Breast epithelium (tissue), 4 donors: ENCODE measurements around the gene COL23A1. TPM values are rescaled to one million over a fixed set of nuclear protein-coding genes. Genes with fewer than 3 reads are reported as not detected.
A peak's percentile ranks its signal among the peaks of the same experiment; 100 is the strongest.

ENCODE experiments used
- DNase-seq, 2 donors: peaks; one replicate each; pipeline ENCODE4 v3.0.0-alpha.2; 2019; ENCODE audit warnings: low spot score in 2 of 2
- H3K27ac ChIP-seq, 2 donors: fragments of 200-600 bp; sonication (generic) in 1 of 2; one replicate each; pipeline ENCODE4 v1.5.1; 2016 to 2019; ENCODE audit warnings: mild to moderate bottlenecking in 1 of 2
- H3K27me3 ChIP-seq, 2 donors: fragments of 200-600 bp; sonication (generic) in 1 of 2; one replicate each; pipeline versions ENCODE4 v1.5.1 to v1.6.0; 2017 to 2019; ENCODE audit warnings: control low read depth in 1 of 2, mild to moderate bottlenecking in 1 of 2
- H3K36me3 ChIP-seq: fragments of 200-600 bp; one replicate; pipeline ENCODE4 v1.5.1; 2019
- H3K4me1 ChIP-seq, 2 donors: fragments of 200-600 bp; sonication (generic); one replicate each; pipeline ENCODE4 v1.5.1; 2016 to 2019; ENCODE audit warnings: control low read depth in 1 of 2
- H3K4me3 ChIP-seq, 3 donors: fragments of 200-600 bp; sonication (generic); 1 replicate in 2 of 3; 2 replicates in 1 of 3; pipeline ENCODE4 v1.5.1; 2016 to 2019; ENCODE audit warnings: mild to moderate bottlenecking in 3 of 3, moderate library complexity in 2 of 3
- H3K9me3 ChIP-seq, 2 donors: fragments of 200-600 bp; sonication (generic) in 1 of 2; one replicate each; pipeline ENCODE4 v1.5.1; 2016 to 2019; ENCODE audit warnings: control low read depth in 1 of 2
- POLR2A ChIP-seq: fragments of 450-650 bp; IDR thresholded peaks from one replicate; pipeline ENCODE4 v1.6.1; 2016; ENCODE audit warnings: antibody characterized with exemption, mild to moderate bottlenecking, moderate library complexity
- POLR2AphosphoS5 ChIP-seq, 3 donors: sonication (generic); formaldehyde crosslinking; IDR thresholded peaks; one replicate each; pipeline ENCODE4 v1.6.1; 2017; ENCODE audit warnings: antibody characterized with exemption in 3 of 3
- intact Hi-C: fragments of 100-400 bp; cut with DNase I; formaldehyde crosslinking; loops from one replicate; pipeline ENCODE4 v1.15.1; 2023; ENCODE audit warnings: low total_unique reads
- total RNA-seq, 3 donors: library from RNA; depleted of rRNA; stranded (reverse); fragments of >200 nt; gene quantifications; one replicate each; pipeline ENCODE4 v1.1.0, GENCODE V29; 2016
- TF ChIP-seq, protein P1 (sequence below), 3 donors: fragments of 450-650 bp; IDR thresholded peaks; one replicate each; pipeline ENCODE4 v1.5.1; 2016 to 2017; ENCODE audit warnings: antibody characterized with exemption in 3 of 3, mild to moderate bottlenecking in 3 of 3, moderate library complexity in 3 of 3

COL23A1 gene
- total RNA-seq, 3 donors from 2014 or later = 0.32 to 3.3 (median 2.6) TPM

DNA sequence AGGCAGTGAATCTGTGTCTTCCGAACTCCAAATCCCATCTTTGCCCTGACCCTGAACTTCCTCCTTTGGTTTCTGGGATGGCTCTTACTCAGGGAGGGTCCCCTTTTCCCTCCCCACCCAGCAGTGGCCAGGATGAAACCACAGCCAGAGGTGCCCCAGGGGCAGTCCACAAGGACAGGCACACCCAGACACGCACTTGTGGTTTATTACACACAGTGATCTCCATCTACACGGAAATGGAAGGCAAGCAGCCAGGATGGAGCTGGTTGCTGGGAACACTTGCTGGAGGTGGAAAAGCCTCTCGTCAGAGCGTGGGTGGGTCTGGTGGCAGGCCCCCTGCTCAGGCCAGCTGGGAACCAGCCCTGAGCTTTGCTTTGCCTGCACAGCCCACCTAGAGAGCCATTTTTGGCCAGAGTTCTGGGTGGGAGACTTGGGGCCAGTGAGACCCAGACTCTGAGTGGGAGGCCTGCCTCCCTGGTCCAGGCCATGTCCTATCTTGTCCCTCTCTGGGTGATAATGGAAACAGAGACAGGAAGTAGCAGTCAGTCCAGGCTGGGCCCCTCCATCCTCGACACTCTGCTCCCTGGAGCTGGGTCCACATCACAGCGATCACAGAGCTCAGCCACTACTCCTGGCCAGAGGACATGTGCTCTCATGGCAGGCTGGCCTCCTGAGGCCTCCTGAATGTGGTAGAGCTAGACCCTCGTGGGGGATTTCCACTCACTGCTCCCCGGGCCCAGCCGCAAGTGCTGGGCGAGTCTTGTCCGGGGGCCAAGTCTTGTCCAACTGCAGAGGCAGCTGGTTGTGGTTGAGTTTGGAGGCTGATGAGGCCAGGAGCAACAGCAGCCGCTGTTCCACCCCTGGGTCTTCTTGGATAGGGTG is 352.5 kb downstream of the COL23A1 start:
- Histone ChIP-seq H3K9me3 (no peaks in the 10 kb centered on the region), H3K4me3 (peak overlapping the region in 1 of 3 donors; percentile 5), H3K27ac (peak overlapping the region; percentile 71 to 89), H3K4me1 (peaks cover 12 to 26% of the 10 kb centered on the region in 2 donors), H3K27me3 (no peaks in the 10 kb centered on the region), H3K36me3 (no peaks in the 10 kb centered on the region)
- intact Hi-C loops = no loop called here
- TF ChIP-seq POLR2AphosphoS5 (IDR thresholded peaks at IDR 0.05) (no peak), POLR2A (no peak)
- TF ChIP-seq, protein P1, sequence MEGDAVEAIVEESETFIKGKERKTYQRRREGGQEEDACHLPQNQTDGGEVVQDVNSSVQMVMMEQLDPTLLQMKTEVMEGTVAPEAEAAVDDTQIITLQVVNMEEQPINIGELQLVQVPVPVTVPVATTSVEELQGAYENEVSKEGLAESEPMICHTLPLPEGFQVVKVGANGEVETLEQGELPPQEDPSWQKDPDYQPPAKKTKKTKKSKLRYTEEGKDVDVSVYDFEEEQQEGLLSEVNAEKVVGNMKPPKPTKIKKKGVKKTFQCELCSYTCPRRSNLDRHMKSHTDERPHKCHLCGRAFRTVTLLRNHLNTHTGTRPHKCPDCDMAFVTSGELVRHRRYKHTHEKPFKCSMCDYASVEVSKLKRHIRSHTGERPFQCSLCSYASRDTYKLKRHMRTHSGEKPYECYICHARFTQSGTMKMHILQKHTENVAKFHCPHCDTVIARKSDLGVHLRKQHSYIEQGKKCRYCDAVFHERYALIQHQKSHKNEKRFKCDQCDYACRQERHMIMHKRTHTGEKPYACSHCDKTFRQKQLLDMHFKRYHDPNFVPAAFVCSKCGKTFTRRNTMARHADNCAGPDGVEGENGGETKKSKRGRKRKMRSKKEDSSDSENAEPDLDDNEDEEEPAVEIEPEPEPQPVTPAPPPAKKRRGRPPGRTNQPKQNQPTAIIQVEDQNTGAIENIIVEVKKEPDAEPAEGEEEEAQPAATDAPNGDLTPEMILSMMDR (IDR thresholded peaks at IDR 0.05) = no peak
- DNase-seq = peak in 1 of 2 donors; percentile 80

DNA sequence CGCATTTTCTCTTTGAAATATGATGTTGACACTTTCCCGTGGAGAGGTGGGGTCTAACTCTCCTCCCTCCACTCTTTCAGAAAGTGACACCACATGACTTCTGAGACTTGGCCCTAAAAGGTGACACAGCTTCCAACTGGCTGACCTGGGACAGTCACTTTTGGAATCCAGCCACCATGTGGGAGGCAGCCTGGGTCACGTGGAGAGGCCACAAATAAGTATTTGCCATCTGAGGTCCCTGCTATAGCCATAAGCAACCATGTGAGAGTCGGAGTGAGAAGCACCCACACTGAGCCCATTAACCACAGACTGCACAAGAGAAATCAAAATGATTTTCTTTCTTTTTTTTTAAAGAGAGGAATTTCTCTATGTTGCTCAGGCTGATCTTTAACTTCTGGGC is 353.5 kb downstream of the COL23A1 start:
- Histone ChIP-seq H3K27ac (peak overlapping the region; percentile 71 to 89), H3K9me3 (no peaks in the 10 kb centered on the region), H3K4me3 (no peak overlapping the region), H3K27me3 (no peaks in the 10 kb centered on the region), H3K36me3 (no peaks in the 10 kb centered on the region), H3K4me1 (peaks cover 13 to 26% of the 10 kb centered on the region in 2 donors)
- DNase-seq = peak; percentile 66 to 69
- TF ChIP-seq POLR2AphosphoS5 (IDR thresholded peaks at IDR 0.05) = peak in 1 of 3 donors; percentile 31
- TF ChIP-seq, protein P1 (IDR thresholded peaks at IDR 0.05) = no peak
- no peak for TF ChIP-seq POLR2A
- intact Hi-C loops = no loop called here

DNA sequence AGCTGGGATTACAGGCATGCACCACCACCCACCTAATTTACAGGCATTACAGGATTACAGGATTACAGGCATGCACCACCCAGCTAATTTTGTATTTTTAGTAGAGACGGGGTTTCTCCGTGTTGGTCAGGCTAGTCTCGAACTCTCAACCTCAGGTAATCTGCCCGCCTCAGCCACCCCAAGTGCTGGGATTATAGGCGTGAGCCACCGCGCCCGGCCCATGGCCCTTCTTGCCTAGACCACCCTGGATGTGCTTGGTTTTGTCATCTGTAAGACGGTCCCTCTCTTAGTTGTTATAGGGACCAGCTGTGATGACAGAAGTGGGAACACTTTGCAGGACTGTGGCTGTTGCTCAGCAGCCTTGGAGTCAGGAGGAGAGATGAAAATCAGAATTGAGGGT is 354.1 kb downstream of the COL23A1 start:
- H3K27me3 ChIP-seq = no peaks in the 10 kb centered on the region
- H3K36me3 ChIP-seq = no peaks in the 10 kb centered on the region
- intact Hi-C loops = no loop called here
- TF ChIP-seq, protein P1 (IDR thresholded peaks at IDR 0.05) = no peak
- TF ChIP-seq POLR2A = no peak
- no peak for TF ChIP-seq POLR2AphosphoS5 (IDR thresholded peaks at IDR 0.05)
- H3K4me3 ChIP-seq = peak overlapping the region in 1 of 3 donors; percentile 15
- no peaks in the 10 kb centered on the region for H3K9me3 ChIP-seq
- no peak for DNase-seq
- peaks cover 18 to 30% of the 10 kb centered on the region in 2 donors for H3K4me1 ChIP-seq
- H3K27ac ChIP-seq = peak overlapping the region; percentile 71 to 89

DNA sequence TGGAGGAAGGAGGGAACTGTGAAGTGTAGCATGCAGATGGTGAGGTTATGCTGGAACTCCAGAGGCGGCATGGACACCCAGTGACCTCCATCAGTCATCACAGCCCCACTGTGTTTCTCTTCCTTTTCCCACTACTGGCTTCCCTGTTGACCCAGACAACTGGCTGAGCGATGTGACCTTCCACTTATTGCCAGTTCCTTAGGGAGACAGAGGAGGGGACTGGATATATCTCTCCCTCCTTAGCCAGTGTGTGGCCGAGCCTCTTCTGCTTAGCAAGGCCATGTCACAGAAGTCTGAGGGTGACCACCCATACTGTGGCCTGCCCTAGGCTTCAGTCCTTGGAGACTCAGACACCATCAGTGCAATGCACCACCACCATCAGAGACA is 354.6 kb downstream of the COL23A1 start:
- intact Hi-C loops = no loop called here
- no peak for DNase-seq

More for the DNA sequence above, 354.6 kb downstream of the COL23A1 start:
- no peak overlapping the region for H3K4me3 ChIP-seq
- H3K27ac ChIP-seq = no peak overlapping the region
- H3K36me3 ChIP-seq = no peaks in the 10 kb centered on the region
- H3K27me3 ChIP-seq = no peaks in the 10 kb centered on the region
- H3K4me1 ChIP-seq = peaks cover 20 to 33% of the 10 kb centered on the region in 2 donors
- H3K9me3 ChIP-seq = no peaks in the 10 kb centered on the region
- TF ChIP-seq, protein P1 (IDR thresholded peaks at IDR 0.05) = no peak
- no peak for TF ChIP-seq POLR2AphosphoS5 (IDR thresholded peaks at IDR 0.05)
- TF ChIP-seq POLR2A = no peak
